ENCODE measurements around the gene CAMP.

DNA sequence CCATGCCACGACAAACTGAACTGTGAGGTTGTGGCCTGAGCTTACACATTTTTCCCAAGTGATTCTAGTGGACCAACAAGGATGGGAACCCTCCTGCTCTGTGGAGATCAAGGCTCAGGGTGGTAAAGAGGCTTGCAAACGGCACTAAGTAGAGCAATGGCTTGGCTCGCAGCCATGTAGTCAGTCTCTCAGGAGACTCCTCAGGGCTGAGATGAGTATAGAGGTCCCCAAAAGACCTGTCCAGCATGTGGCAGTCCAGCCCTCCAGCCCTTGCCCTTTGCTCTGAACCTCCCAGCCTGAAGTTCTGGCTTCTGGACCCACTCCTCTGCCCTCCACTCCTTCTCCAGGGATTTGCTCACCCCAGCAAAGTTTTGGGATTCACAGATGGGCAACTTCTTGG, 8.3 kb upstream of the CAMP start:
- TF ChIP-seq, protein P1, sequence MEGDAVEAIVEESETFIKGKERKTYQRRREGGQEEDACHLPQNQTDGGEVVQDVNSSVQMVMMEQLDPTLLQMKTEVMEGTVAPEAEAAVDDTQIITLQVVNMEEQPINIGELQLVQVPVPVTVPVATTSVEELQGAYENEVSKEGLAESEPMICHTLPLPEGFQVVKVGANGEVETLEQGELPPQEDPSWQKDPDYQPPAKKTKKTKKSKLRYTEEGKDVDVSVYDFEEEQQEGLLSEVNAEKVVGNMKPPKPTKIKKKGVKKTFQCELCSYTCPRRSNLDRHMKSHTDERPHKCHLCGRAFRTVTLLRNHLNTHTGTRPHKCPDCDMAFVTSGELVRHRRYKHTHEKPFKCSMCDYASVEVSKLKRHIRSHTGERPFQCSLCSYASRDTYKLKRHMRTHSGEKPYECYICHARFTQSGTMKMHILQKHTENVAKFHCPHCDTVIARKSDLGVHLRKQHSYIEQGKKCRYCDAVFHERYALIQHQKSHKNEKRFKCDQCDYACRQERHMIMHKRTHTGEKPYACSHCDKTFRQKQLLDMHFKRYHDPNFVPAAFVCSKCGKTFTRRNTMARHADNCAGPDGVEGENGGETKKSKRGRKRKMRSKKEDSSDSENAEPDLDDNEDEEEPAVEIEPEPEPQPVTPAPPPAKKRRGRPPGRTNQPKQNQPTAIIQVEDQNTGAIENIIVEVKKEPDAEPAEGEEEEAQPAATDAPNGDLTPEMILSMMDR (conservative IDR thresholded peaks at IDR 0.05; ENCODE audit: low read depth, low read length), result no peak
- TF ChIP-seq EZH2 (IDR thresholded peaks at IDR 0.05; ENCODE audit: low read length, unreplicated experiment), result no peak
- no peak for TF ChIP-seq EZH2phosphoT487 (IDR thresholded peaks at IDR 0.05; ENCODE audit: borderline replicate concordance, low read length)

Data from PC-3 (cell line).